Fibroblast of the aortic adventitia (primary cell): Measurements from ENCODE around the gene POLR3K. TPM values are rescaled to one million over a fixed set of nuclear protein-coding genes. Genes with fewer than 3 reads are reported as not detected.

Source experiments
- DNase-seq: peaks from one replicate; pipeline ENCODE4 v3.0.0-alpha.2; 2010; ENCODE audit warnings: low read depth
- H3K4me3 ChIP-seq: 2 replicates; pipeline ENCODE4 v1.5.1; 2011; ENCODE audit warnings: low read depth, mild to moderate bottlenecking, control low read depth, low read length, moderate library complexity
- CTCF ChIP-seq: IDR thresholded peaks from 2 replicates; pipeline ENCODE4 v1.5.1; 2011; ENCODE audit warnings: mild to moderate bottlenecking, low read length, control low read depth, inconsistent platforms; ENCODE audit not compliant: insufficient read depth
- total RNA-seq: library from RNA; depleted of rRNA; stranded (reverse); fragments of >200 nt; gene quantifications from 2 replicates; pipeline ENCODE4 v1.2.3, GENCODE V29; 2012; ENCODE audit warnings: low replicate concordance

POLR3K gene
- total RNA-seq, 1 donor, result 5.1 TPM

GRCh38 chr16:59440-60059 is 6.1 kb upstream of the POLR3K start:
- no peak for DNase-seq
- TF ChIP-seq CTCF, result no peak
- H3K4me3 ChIP-seq, result no peak overlapping the region

- no peak overlapping the region for H3K4me3 ChIP-seq
- DNase-seq, result no peak
- TF ChIP-seq CTCF, result no peak
Measured at GRCh38 chr16:58491-59439, 5.4 kb upstream of the POLR3K start.

- H3K4me3 ChIP-seq, result no peak overlapping the region
- peak; percentile 54 for DNase-seq
- TF ChIP-seq CTCF, result no peak
Measured at GRCh38 chr16:57711-58110, 4.3 kb upstream of the POLR3K start.

- no peak for DNase-seq
- no peak for TF ChIP-seq CTCF
- no peak overlapping the region for H3K4me3 ChIP-seq
Measured at GRCh38 chr16:56231-56927, 3.0 kb upstream of the POLR3K start.

GRCh38 chr16:55571-56136 is 2.2 kb upstream of the POLR3K start:
- no peak for DNase-seq
- H3K4me3 ChIP-seq, result no peak overlapping the region
- no peak for TF ChIP-seq CTCF

GRCh38 chr16:54237-54581 is 801 bp upstream of the POLR3K start:
- H3K4me3 ChIP-seq, result peak overlapping the region; percentile 87
- no peak for TF ChIP-seq CTCF
- no peak for DNase-seq
